ENCODE results near the gene MYO6.

MYO6 gene

GRCh38 chr6:75766387-75766786, 17.3 kb downstream of the MYO6 start:
- DNase-seq (ENCODE audit: low read depth) = no peak

GRCh38 chr6:75770844-75771243, 21.8 kb downstream of the MYO6 start:
- no peak for DNase-seq (ENCODE audit: low read depth)

GRCh38 chr6:75775219-75775618, 26.2 kb downstream of the MYO6 start:
- DNase-seq (ENCODE audit: low read depth) = no peak

GRCh38 chr6:75776461-75776860, 27.4 kb downstream of the MYO6 start:
- DNase-seq (ENCODE audit: low read depth) = no peak

- DNase-seq (ENCODE audit: low read depth) = no peak
Observed at GRCh38 chr6:75778757-75779156, 29.7 kb downstream of the MYO6 start.

GRCh38 chr6:75786152-75786551, 37.1 kb downstream of the MYO6 start:
- no peak for DNase-seq (ENCODE audit: low read depth)

- no peak for DNase-seq (ENCODE audit: low read depth)
Observed at GRCh38 chr6:75788894-75789293, 39.9 kb downstream of the MYO6 start.

GRCh38 chr6:75791881-75792280, 42.8 kb downstream of the MYO6 start:
- DNase-seq (ENCODE audit: low read depth) = no peak

- no peak for DNase-seq (ENCODE audit: low read depth)
Observed at GRCh38 chr6:75794351-75794846, 45.4 kb downstream of the MYO6 start.

- DNase-seq (ENCODE audit: low read depth) = no peak
Observed at GRCh38 chr6:75794954-75795739, 46.1 kb downstream of the MYO6 start.

GRCh38 chr6:75796723-75797122, 47.7 kb downstream of the MYO6 start:
- no peak for DNase-seq (ENCODE audit: low read depth)

- DNase-seq (ENCODE audit: low read depth) = no peak
Observed at GRCh38 chr6:75800133-75800532, 51.1 kb downstream of the MYO6 start.

- no peak for DNase-seq (ENCODE audit: low read depth)
Observed at GRCh38 chr6:75800708-75801505, 51.9 kb downstream of the MYO6 start.

- DNase-seq (ENCODE audit: low read depth) = no peak
Observed at GRCh38 chr6:75802366-75802765, 53.3 kb downstream of the MYO6 start.

GRCh38 chr6:75808507-75808906, 59.5 kb downstream of the MYO6 start:
- no peak for DNase-seq (ENCODE audit: low read depth)

GRCh38 chr6:75812560-75812959, 63.5 kb downstream of the MYO6 start:
- no peak for DNase-seq (ENCODE audit: low read depth)

GRCh38 chr6:75813476-75814250, 64.6 kb downstream of the MYO6 start:
- no peak for DNase-seq (ENCODE audit: low read depth)

GRCh38 chr6:75815756-75816155, 66.7 kb downstream of the MYO6 start:
- DNase-seq (ENCODE audit: low read depth) = no peak

GRCh38 chr6:75818098-75818855, 69.2 kb downstream of the MYO6 start:
- DNase-seq (ENCODE audit: low read depth) = no peak

- DNase-seq (ENCODE audit: low read depth) = no peak
Observed at GRCh38 chr6:75819776-75820487, 70.9 kb downstream of the MYO6 start.

GRCh38 chr6:75824160-75824559, 75.1 kb downstream of the MYO6 start:
- DNase-seq (ENCODE audit: low read depth) = no peak
